Lower lobe of right lung (tissue), 2 donors: ENCODE results near the gene RAB31. TPM values are rescaled to one million over a fixed set of nuclear protein-coding genes. Genes with fewer than 3 reads are reported as not detected.

Experiments
- ATAC-seq, 2 donors: fragments of 200-7000 bp; cut with Tn5 transposase; one replicate each; pipeline ENCODE4 v1.9.1; 2020 to 2022; ENCODE audit warnings: mild to moderate bottlenecking in 2 of 2, moderate library complexity in 2 of 2
- DNase-seq: peaks from one replicate; pipeline ENCODE4 v3.0.0-alpha.2; 2020
- H3K27ac ChIP-seq: fragments of 200-600 bp; one replicate; pipeline ENCODE4 v1.8.0; 2022
- H3K27me3 ChIP-seq: fragments of 200-600 bp; one replicate; pipeline ENCODE4 v1.8.0; 2022; ENCODE audit warnings: low read depth
- H3K36me3 ChIP-seq: fragments of 200-600 bp; one replicate; pipeline ENCODE4 v1.8.0; 2022; ENCODE audit warnings: mild to moderate bottlenecking
- H3K4me1 ChIP-seq: fragments of 200-600 bp; one replicate; pipeline ENCODE4 v1.8.0; 2022
- H3K4me3 ChIP-seq: fragments of 200-600 bp; one replicate; pipeline ENCODE4 v1.8.0; 2022; ENCODE audit warnings: mild to moderate bottlenecking
- H3K9me3 ChIP-seq: fragments of 200-600 bp; one replicate; pipeline ENCODE4 v1.8.0; 2022
- intact Hi-C: fragments of 100-400 bp; cut with DNase I; formaldehyde crosslinking; loops from one replicate; pipeline ENCODE4 v1.11.0; 2022
- total RNA-seq: library from RNA; stranded (reverse); fragmentation: NEBNext Ultra II Directional; extraction: Animal tissue kit (Norgen Biotek cat#: 25700); gene quantifications from one replicate; pipeline ENCODE4 v1.2.1, GENCODE V29; 2021
- TF ChIP-seq, protein P1 (sequence below): fragments of 200-600 bp; IDR thresholded peaks from one replicate; pipeline ENCODE4 v1.8.0; 2022; ENCODE audit warnings: antibody characterized with exemption, mild to moderate bottlenecking
- donor health status: DM: no; HTN: yes; CAD: no; lungs with severe emphysema.

The RAB31 gene
- total RNA-seq, 1 donor from 2014 or later, result 110 TPM

DNA sequence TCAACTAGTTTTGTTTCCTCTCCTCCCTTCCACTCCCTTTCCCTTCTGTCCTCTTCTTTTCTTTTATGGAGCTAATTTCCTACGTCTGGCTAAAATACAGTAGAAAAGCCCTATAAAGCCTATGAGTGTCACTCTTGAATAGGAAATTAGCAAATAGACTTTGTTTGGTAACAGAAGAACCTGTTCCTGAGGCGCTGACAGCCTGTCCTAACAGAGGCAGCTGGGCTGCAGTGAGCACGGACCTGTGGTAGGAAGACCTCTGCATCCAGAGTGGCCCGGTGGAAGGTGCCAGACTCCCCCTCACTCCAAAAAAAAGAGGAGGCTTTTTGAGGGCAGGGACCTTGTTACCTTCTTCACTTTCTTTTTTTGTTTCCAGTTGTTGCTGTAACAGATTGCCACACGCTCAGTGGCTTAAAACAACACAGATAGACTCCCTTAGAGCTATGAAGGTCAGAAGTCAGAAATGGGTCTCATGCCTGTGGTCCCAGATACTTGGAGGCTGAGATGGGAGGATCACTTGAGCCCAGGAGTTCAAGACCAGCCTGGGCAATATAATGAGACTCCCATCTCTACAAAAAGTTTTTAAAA, 96.5 kb downstream of the RAB31 start:
- Histone ChIP-seq H3K36me3 (no peaks in the 10 kb centered on the region), H3K27me3 (no peaks in the 10 kb centered on the region), H3K4me3 (no peak overlapping the region), H3K4me1 (peaks cover 37% of the 10 kb centered on the region), H3K9me3 (no peaks in the 10 kb centered on the region), H3K27ac (peak overlapping the region; percentile 60)
- intact Hi-C loops, result no loop called here
- TF ChIP-seq, protein P1, sequence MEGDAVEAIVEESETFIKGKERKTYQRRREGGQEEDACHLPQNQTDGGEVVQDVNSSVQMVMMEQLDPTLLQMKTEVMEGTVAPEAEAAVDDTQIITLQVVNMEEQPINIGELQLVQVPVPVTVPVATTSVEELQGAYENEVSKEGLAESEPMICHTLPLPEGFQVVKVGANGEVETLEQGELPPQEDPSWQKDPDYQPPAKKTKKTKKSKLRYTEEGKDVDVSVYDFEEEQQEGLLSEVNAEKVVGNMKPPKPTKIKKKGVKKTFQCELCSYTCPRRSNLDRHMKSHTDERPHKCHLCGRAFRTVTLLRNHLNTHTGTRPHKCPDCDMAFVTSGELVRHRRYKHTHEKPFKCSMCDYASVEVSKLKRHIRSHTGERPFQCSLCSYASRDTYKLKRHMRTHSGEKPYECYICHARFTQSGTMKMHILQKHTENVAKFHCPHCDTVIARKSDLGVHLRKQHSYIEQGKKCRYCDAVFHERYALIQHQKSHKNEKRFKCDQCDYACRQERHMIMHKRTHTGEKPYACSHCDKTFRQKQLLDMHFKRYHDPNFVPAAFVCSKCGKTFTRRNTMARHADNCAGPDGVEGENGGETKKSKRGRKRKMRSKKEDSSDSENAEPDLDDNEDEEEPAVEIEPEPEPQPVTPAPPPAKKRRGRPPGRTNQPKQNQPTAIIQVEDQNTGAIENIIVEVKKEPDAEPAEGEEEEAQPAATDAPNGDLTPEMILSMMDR, result no peak
- DNase-seq (peak; percentile 61), ATAC-seq (peak; percentile 49 to 83)

DNA sequence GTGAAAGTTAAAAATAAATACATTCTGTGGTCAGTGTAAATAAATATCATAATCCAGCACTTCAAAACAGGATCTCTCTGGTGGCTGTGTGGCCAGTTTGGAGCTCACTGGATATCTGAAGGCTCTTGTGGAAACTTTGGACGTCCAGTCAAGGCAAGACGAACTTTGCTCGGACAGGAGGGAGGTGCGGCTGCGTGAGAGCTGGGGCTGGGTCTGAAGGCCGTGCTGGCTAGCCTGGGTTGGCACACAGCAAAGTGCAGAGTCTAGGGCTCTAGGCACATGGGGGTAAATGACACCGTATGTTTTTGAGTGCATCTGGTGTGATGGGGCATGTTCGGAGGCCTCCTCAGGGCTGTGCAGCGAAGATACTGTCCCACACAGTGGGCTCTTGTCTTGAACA, 98.8 kb downstream of the RAB31 start:
- TF ChIP-seq, protein P1, result no peak
- Histone ChIP-seq H3K9me3 (no peaks in the 10 kb centered on the region), H3K4me3 (no peak overlapping the region), H3K27ac (no peak overlapping the region), H3K36me3 (no peaks in the 10 kb centered on the region), H3K4me1 (peaks cover 38% of the 10 kb centered on the region), H3K27me3 (no peaks in the 10 kb centered on the region)
- DNase-seq (no peak), ATAC-seq (no peak)
- intact Hi-C loops, result no loop called here

DNA sequence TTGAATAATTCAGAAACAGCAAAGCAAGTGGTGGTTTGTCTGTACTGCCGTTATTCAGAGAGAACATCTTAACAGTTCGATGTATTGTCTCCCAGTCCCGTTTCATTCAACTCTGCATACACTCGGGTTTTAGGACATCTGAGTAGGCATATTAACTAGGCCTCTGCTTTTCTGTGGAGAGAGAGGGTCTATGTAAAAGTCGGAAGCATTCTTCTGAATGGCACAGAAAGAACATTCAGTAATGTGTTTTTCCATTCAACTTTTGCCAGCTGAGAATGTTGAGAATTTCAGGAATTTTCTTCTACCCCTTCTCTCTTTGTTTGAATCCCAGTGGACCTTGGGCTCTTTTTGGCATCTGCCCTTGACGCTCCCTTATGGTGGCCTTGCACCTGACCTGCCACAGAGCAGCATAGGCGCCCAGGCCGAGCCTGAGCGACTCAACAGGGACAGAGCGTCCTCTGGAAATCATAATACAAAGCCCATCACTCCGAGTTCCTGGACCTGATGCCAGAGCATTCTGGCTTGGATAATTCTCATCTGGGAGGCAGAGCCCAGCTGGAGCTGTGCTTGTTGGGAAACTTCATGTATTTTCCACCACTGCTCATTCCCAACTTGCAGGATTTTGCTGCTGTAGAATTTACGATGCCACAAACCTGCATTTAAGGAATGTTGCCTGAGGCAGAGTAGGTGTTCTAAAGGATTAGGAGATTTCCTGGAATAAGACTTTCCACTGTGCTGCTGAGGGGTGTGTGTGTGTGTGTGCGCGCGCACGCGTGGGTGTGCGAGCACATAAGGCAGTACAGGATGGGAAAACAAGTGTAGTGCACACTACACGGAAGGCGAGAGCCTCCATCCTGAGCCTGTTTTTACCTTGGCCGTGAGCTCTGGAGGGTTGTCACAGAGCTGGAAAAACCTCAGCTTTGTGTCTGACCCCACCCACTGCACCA, 100.5 kb downstream of the RAB31 start:
- ATAC-seq, result peak in 1 of 2 donors; percentile 57
- DNase-seq, result no peak
- H3K9me3 ChIP-seq, result no peaks in the 10 kb centered on the region
- no peak overlapping the region for H3K4me3 ChIP-seq
- no peaks in the 10 kb centered on the region for H3K36me3 ChIP-seq
- H3K27ac ChIP-seq, result peak overlapping the region; percentile 15
- intact Hi-C loops, result no loop called here
- peaks cover 30% of the 10 kb centered on the region for H3K4me1 ChIP-seq
- TF ChIP-seq, protein P1, result no peak
- H3K27me3 ChIP-seq, result no peaks in the 10 kb centered on the region

DNA sequence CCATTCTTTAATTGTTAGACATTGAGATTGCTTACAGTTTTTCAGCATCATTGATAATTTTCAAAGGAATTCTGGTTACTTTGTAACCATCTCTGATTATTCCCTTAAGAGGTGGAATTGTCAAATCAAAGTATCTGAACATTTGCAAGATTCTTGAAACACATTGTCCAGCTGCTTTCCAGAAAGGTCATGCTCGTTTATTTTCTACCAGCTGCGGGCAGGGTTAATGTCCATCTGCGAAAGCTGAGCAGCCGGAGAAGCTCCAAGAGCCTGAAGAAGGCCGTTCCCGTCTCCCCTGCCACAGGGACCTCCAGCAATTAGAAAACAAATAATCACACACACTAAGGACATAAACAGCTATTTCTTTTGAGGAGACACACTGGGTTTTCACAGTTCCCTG, 101.6 kb downstream of the RAB31 start:
- H3K9me3 ChIP-seq, result no peaks in the 10 kb centered on the region
- H3K36me3 ChIP-seq, result no peaks in the 10 kb centered on the region
- no peak for DNase-seq
- peaks cover 18% of the 10 kb centered on the region for H3K4me1 ChIP-seq
- TF ChIP-seq, protein P1, result no peak
- no peak for ATAC-seq
- H3K4me3 ChIP-seq, result no peak overlapping the region
- no peak overlapping the region for H3K27ac ChIP-seq
- H3K27me3 ChIP-seq, result no peaks in the 10 kb centered on the region
- intact Hi-C loops, result no loop called here

DNA sequence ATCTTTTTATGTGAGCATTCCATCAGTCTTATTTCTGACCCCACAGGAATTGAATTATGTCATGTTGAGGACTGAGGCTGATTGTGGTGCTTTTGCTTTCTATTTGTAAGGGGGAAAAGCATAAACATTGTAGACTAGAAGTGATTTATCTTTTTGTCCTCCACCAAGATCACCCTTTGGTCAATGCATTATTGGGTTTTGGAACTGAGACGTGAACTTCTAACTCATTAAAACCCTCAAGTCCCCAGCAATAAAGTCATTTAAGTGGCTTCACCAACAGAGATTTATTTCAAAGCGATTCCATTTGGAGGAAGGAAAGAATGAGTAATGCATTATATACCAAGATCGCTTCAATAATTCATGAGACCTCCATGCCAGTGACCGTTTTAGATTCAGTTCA, 102.2 kb downstream of the RAB31 start:
- peaks cover 17% of the 10 kb centered on the region for H3K4me1 ChIP-seq
- no peaks in the 10 kb centered on the region for H3K27me3 ChIP-seq
- intact Hi-C loops, result no loop called here
- no peak overlapping the region for H3K4me3 ChIP-seq
- TF ChIP-seq, protein P1, result no peak
- H3K9me3 ChIP-seq, result no peaks in the 10 kb centered on the region
- no peak for ATAC-seq
- H3K36me3 ChIP-seq, result no peaks in the 10 kb centered on the region
- no peak overlapping the region for H3K27ac ChIP-seq
- DNase-seq, result no peak
